CD14-positive monocyte (primary cell): ENCODE data around the gene ADSL. TPM values are rescaled to one million over a fixed set of nuclear protein-coding genes. Genes with fewer than 3 reads are reported as not detected.

ENCODE experiments used
- DNase-seq, 3 donors: peaks; one replicate each; pipeline ENCODE4 v3.0.0-alpha.2; 2011 to 2022
- H2AFZ ChIP-seq: 2 replicates; pipeline ENCODE4 v1.6.0; 2012; ENCODE audit warnings: mild to moderate bottlenecking, low read depth, low read length, inconsistent platforms; ENCODE audit not compliant: insufficient read depth, poor library complexity, severe bottlenecking
- H3K27ac ChIP-seq, 2 donors: 1 replicate in 1 of 2; 2 replicates in 1 of 2; pipeline ENCODE4 v1.5.1; 2012 to 2013; ENCODE audit warnings: low read length in 2 of 2, control low read depth in 1 of 2, inconsistent platforms in 1 of 2, low read depth in 1 of 2, mild to moderate bottlenecking in 1 of 2
- H3K27me3 ChIP-seq, 2 donors: one replicate each; pipeline versions ENCODE4 v1.6.0 to v1.6.1; 2011 to 2013; ENCODE audit warnings: low read length in 2 of 2; ENCODE audit not compliant: control insufficient read depth in 2 of 2, insufficient read depth in 2 of 2
- H3K36me3 ChIP-seq, 2 donors: replicated peaks in 1 of 2; 1 replicate in 1 of 2; 2 replicates in 1 of 2; pipeline versions ENCODE4 v1.5.1 to v1.6.1; 2012 to 2013; ENCODE audit warnings: low read length in 2 of 2, control low read depth in 1 of 2, inconsistent platforms in 1 of 2, mild to moderate bottlenecking in 1 of 2; ENCODE audit not compliant: insufficient read depth in 2 of 2, control insufficient read depth in 1 of 2
- H3K4me1 ChIP-seq, 2 donors: 1 replicate in 1 of 2; 2 replicates in 1 of 2; pipeline versions ENCODE4 v1.5.1 to v1.6.1; 2012 to 2013; ENCODE audit warnings: low read length in 2 of 2, control low read depth in 1 of 2, inconsistent platforms in 1 of 2, mild to moderate bottlenecking in 1 of 2, moderate library complexity in 1 of 2; ENCODE audit not compliant: insufficient read depth in 2 of 2, control insufficient read depth in 1 of 2
- H3K4me2 ChIP-seq: replicated peaks from 2 replicates; pipeline ENCODE3; 2012; ENCODE audit warnings: low read length, moderate library complexity, mild to moderate bottlenecking; ENCODE audit not compliant: poor library complexity, severe bottlenecking; ENCODE audit errors: extremely low read depth
- H3K4me3 ChIP-seq, 3 experiments: fragments of 200-600 bp in 1 of 3; sonication (generic) in 1 of 3; replicated peaks in 1 of 3; 1 replicate in 2 of 3; 2 replicates in 1 of 3; pipeline ENCODE4 v1.5.1; 2011 to 2013; ENCODE audit warnings: low read length in 3 of 3, mild to moderate bottlenecking in 3 of 3, control low read depth in 2 of 3, low read depth in 2 of 3, inconsistent platforms in 1 of 3, moderate library complexity in 1 of 3
- H3K79me2 ChIP-seq: 2 replicates; pipeline ENCODE4 v1.6.0; 2012; ENCODE audit warnings: mild to moderate bottlenecking, control low read depth, inconsistent platforms, low read length, moderate library complexity; ENCODE audit not compliant: insufficient read depth
- H3K9ac ChIP-seq: 2 replicates; pipeline ENCODE4 v1.6.0; 2017; ENCODE audit warnings: low read length, mild to moderate bottlenecking; ENCODE audit not compliant: insufficient read depth, poor library complexity, severe bottlenecking
- H3K9me3 ChIP-seq, 2 donors: replicated peaks in 1 of 2; 1 replicate in 1 of 2; 2 replicates in 1 of 2; pipeline versions ENCODE4 v1.5.1 to v1.6.1; 2012 to 2013; ENCODE audit warnings: low read length in 2 of 2, control low read depth in 1 of 2; ENCODE audit not compliant: control insufficient read depth in 1 of 2, insufficient read depth in 1 of 2
- H4K20me1 ChIP-seq: 2 replicates; pipeline ENCODE4 v1.6.0; 2012; ENCODE audit warnings: mild to moderate bottlenecking, low read length, control low read depth, moderate library complexity; ENCODE audit not compliant: insufficient read depth
- H3K27ac Mint-ChIP-seq, 7 donors: one replicate each; pipeline ENCODE4 v1.8.0; 2020; ENCODE audit warnings: mild to moderate bottlenecking in 7 of 7, mixed read lengths in 7 of 7, moderate library complexity in 6 of 7, inconsistent platforms in 2 of 7
- H3K27me3 Mint-ChIP-seq, 3 donors: one replicate each; pipeline ENCODE4 v1.8.0; 2021 to 2022; ENCODE audit warnings: low read depth in 3 of 3, mild to moderate bottlenecking in 3 of 3, mixed read lengths in 3 of 3, moderate library complexity in 3 of 3, inconsistent platforms in 1 of 3
- H3K36me3 Mint-ChIP-seq, 2 donors: one replicate each; pipeline ENCODE4 v1.8.0; 2020; ENCODE audit warnings: mixed read lengths in 2 of 2, inconsistent platforms in 1 of 2, mild to moderate bottlenecking in 1 of 2
- H3K4me1 Mint-ChIP-seq: one replicate; pipeline ENCODE4 v1.8.0; 2020; ENCODE audit warnings: mild to moderate bottlenecking, mixed read lengths
- H3K4me3 Mint-ChIP-seq, 2 donors: one replicate each; pipeline ENCODE4 v1.8.0; 2020; ENCODE audit warnings: mild to moderate bottlenecking in 2 of 2, mixed read lengths in 2 of 2, moderate library complexity in 1 of 2
- H3K9me3 Mint-ChIP-seq, 7 donors: one replicate each; pipeline ENCODE4 v1.8.0; 2020 to 2022; ENCODE audit warnings: mixed read lengths in 7 of 7, mild to moderate bottlenecking in 6 of 7, moderate library complexity in 6 of 7, inconsistent platforms in 2 of 7
- WGBS: methylation state at CpG from one replicate; pipeline ENCODE4 v1.1.5; 2013; ENCODE audit warnings: missing lambda C conversion rate; ENCODE audit not compliant: insufficient coverage; 5-methylcytosine and 5-hydroxymethylcytosine counted together
- intact Hi-C, 2 donors: fragments of 100-400 bp; cut with micrococcal nuclease; formaldehyde crosslinking; loops; one replicate each; pipeline versions ENCODE4 v1.15.0 to v1.15.1; 2023
- polyA plus RNA-seq, 3 donors: library from polyadenylated mRNA; depleted of rRNA in 1 of 3; unstranded in 2 of 3; stranded (reverse) in 1 of 3; fragments of 300-500 nt in 2 of 3; fragments of >200 nt in 1 of 3; fragmentation: Illumina TruSeq in 2 of 3; gene quantifications; 1 replicate in 2 of 3; 2 replicates in 1 of 3; pipeline ENCODE4 v1.2.3, GENCODE V29; 2012 to 2021
- TF ChIP-seq, protein P1 (sequence below): fragments of 200-600 bp; IDR thresholded peaks from one replicate; pipeline ENCODE4 v1.8.0; 2022; ENCODE audit warnings: antibody characterized with exemption, mild to moderate bottlenecking

ADSL gene
- polyA plus RNA-seq, 3 donors, result 56.7 to 82.3 (median 65.1) TPM

DNA sequence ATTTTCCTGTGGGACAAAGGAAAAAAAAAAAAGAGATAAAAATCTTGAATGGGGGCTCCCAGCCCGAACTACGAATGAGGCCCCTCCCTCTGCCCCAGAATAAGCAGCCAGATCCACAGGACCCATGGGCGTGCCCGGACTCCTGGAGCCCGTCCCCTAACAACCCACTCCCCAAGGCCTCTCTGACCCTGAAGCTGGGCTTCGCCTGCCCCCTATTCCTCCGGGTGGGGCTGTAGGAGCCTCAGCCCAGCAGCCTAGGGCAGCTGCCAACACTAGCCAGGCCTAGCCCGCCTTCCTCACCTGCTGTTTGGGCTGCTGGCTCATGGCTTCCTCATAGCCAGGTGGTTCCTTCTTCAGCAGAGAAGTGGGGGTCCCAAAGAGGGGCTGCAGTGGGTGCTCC lies 70.7 kb downstream of the ADSL start:
- Histone ChIP-seq H3K27ac (peak overlapping the region; percentile 1 to 77), H3K79me2 (peaks cover 81% of the 10 kb centered on the region), H3K9me3 (no peaks in the 10 kb centered on the region), H2AFZ (no peak overlapping the region), H3K4me3 (no peak overlapping the region), H3K36me3 (peaks cover 73 to 82% of the 10 kb centered on the region in 2 donors), H3K27me3 (no peaks in the 10 kb centered on the region), H4K20me1 (peaks cover 99% of the 10 kb centered on the region), H3K4me1 (peaks cover 42 to 61% of the 10 kb centered on the region in 2 donors), H3K9ac (no peak overlapping the region), H3K4me2 (no peak overlapping the region)
- intact Hi-C loops, result no loop called here
- no peak overlapping the region for H3K4me3 Mint-ChIP-seq
- peak overlapping the region in 5 of 7 donors; percentile 16 to 94 (median 90) for H3K27ac Mint-ChIP-seq
- H3K27me3 Mint-ChIP-seq, result peaks cover 0 to 2% (median 0%) of the 10 kb centered on the region in 3 donors
- peaks cover 47% of the 10 kb centered on the region for H3K4me1 Mint-ChIP-seq
- whole genome bisulfite sequencing, result 87% methylated on average over 6 of the region's 8 CpGs
- no peak for DNase-seq
- H3K36me3 Mint-ChIP-seq, result peaks cover 60 to 83% of the 10 kb centered on the region in 2 donors
- no peaks in the 10 kb centered on the region for H3K9me3 Mint-ChIP-seq
- TF ChIP-seq, protein P1, sequence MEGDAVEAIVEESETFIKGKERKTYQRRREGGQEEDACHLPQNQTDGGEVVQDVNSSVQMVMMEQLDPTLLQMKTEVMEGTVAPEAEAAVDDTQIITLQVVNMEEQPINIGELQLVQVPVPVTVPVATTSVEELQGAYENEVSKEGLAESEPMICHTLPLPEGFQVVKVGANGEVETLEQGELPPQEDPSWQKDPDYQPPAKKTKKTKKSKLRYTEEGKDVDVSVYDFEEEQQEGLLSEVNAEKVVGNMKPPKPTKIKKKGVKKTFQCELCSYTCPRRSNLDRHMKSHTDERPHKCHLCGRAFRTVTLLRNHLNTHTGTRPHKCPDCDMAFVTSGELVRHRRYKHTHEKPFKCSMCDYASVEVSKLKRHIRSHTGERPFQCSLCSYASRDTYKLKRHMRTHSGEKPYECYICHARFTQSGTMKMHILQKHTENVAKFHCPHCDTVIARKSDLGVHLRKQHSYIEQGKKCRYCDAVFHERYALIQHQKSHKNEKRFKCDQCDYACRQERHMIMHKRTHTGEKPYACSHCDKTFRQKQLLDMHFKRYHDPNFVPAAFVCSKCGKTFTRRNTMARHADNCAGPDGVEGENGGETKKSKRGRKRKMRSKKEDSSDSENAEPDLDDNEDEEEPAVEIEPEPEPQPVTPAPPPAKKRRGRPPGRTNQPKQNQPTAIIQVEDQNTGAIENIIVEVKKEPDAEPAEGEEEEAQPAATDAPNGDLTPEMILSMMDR, result no peak

DNA sequence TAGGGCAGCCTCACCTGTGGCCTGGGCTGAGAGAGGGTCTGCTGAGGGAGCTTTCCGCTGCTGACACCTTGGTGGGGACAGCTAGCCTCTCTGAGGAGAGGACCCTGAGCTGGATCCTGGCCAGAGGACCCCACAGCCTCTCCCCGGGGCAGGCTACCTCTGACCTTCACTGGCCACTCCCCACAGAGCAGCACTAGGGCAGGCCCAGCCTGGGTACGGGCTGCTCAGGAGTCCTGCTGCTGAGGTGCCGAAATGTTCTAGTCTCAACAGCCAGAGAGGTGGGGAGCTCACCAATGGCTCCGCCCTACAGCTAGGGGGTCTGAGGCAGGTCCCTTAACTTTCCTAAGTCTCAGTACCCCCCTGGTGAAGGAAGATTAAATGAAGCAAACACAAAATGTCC lies 71.6 kb downstream of the ADSL start:
- Mint-ChIP-seq H3K9me3 (no peaks in the 10 kb centered on the region), H3K36me3 (peaks cover 66 to 89% of the 10 kb centered on the region in 2 donors), H3K4me1 (peaks cover 45% of the 10 kb centered on the region), H3K27me3 (peaks cover 0 to 2% (median 0%) of the 10 kb centered on the region in 3 donors), H3K4me3 (no peak overlapping the region), H3K27ac (peak overlapping the region in 6 of 7 donors; percentile 43 to 79 (median 62))
- Histone ChIP-seq H3K79me2 (peaks cover 88% of the 10 kb centered on the region), H3K27ac (peak overlapping the region; percentile 5 to 77), H3K4me1 (peaks cover 38 to 60% of the 10 kb centered on the region in 2 donors), H3K4me3 (no peak overlapping the region), H4K20me1 (peaks cover 99% of the 10 kb centered on the region), H3K36me3 (peaks cover 81 to 88% of the 10 kb centered on the region in 2 donors), H3K9ac (no peak overlapping the region), H3K4me2 (no peak overlapping the region), H2AFZ (no peak overlapping the region), H3K9me3 (no peaks in the 10 kb centered on the region), H3K27me3 (no peaks in the 10 kb centered on the region)
- intact Hi-C loops, result no loop called here
- no peak for DNase-seq
- 90% methylated on average over 2 of the region's 5 CpGs for WGBS
- TF ChIP-seq, protein P1, result no peak
